Suprapubic skin (tissue), 3 donors: ENCODE results near the gene RHOA.
"Not testable (repeated sequence)": the region's sequence is repeated elsewhere in the genome, so short reads cannot be mapped to it uniquely, and the experiment has no call there.

Experiments used
- CTCF ChIP-seq, 2 donors: fragments of 200-600 bp in 1 of 2; fragments of 450-650 bp in 1 of 2; sonication (generic) in 1 of 2; IDR thresholded peaks; one replicate each; pipeline ENCODE4 v1.5.1; 2016 to 2019; ENCODE audit warnings: antibody characterized with exemption in 2 of 2, mild to moderate bottlenecking in 1 of 2, moderate library complexity in 1 of 2
- EP300 ChIP-seq: sonication (generic); formaldehyde crosslinking; IDR thresholded peaks from one replicate; pipeline ENCODE4 v1.6.1; 2017; ENCODE audit warnings: antibody characterized with exemption

- TF ChIP-seq CTCF (IDR thresholded peaks at IDR 0.05); EP300: not testable (repeated sequence)
These were observed 83.4 kb downstream of the RHOA start for GRCh38 chr3:49328350-49328749.
